ENCODE measurements around the gene ZDHHC7. TPM values are rescaled to one million over a fixed set of nuclear protein-coding genes. Genes with fewer than 3 reads are reported as not detected.

The ZDHHC7 gene
- total and polyA plus RNA-seq, 9 of the 15 experiments (the other 6 are each of a cell fraction or from before 2014, with no cell fraction given) = 1.7 to 49.7 (median 37.4) TPM

DNA sequence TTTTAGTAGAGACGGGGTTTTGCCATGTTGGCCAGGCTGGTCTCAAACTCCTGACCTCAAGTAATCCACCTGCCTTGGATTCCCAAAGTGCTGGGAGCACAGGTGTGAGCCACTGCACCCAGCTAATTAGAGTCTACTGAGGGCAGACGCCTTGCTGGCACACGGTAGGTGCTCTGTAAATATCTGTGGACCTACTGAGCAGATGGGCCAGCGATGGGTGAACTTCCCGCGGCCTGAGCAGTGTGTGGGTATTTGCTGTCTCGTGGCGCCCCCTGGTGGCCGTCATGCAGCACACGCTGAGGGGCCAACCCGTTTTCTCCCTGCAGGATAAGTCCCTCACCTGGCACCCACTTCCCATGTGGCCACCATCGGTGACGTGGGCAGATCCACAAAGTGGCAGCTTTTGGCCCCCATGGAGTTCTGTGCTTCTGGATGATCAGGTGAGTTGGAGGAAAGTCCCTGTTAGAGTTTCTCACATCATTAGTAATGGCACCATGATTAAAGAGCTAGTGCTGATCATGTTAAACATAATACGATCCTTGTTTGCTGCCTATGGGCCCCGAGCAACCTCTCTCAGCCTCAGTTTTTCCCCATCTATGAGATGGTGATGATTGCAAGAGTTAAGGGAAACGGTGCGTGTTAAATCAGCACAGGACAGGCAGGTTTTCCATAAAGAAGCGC, 40.7 kb downstream of the ZDHHC7 start (continued):
- 0 out of 4 replicates have a peak, but pooled peaks of 1 of the 2 experiments have one; percentile 10 for TF ChIP-seq NRF1 (conservative IDR thresholded peaks at IDR 0.05 in 1 of 2, IDR thresholded peaks at IDR 0.05 in 1 of 2)
- TF ChIP-seq KLF13 (tag; IDR thresholded peaks at IDR 0.05; ENCODE audit: borderline replicate concordance, low read depth) = no peak
- no peak for TF ChIP-seq ZNF282 (CRISPR knock-in tag; IDR thresholded peaks at IDR 0.05)
- TF ChIP-seq XRCC5 (IDR thresholded peaks at IDR 0.05; ENCODE audit: low read depth, low read length) = peak; percentile 79; the same call in 1 of the 2 replicates
- TF ChIP-seq ESRRA (IDR thresholded peaks at IDR 0.05; ENCODE audit: borderline replicate concordance, low read depth) = peak; percentile 52; the same call in 1 of the 2 replicates
- no peak for TF ChIP-seq MAFF (IDR thresholded peaks at IDR 0.05; ENCODE audit: low read length)
- TF ChIP-seq, protein P1, sequence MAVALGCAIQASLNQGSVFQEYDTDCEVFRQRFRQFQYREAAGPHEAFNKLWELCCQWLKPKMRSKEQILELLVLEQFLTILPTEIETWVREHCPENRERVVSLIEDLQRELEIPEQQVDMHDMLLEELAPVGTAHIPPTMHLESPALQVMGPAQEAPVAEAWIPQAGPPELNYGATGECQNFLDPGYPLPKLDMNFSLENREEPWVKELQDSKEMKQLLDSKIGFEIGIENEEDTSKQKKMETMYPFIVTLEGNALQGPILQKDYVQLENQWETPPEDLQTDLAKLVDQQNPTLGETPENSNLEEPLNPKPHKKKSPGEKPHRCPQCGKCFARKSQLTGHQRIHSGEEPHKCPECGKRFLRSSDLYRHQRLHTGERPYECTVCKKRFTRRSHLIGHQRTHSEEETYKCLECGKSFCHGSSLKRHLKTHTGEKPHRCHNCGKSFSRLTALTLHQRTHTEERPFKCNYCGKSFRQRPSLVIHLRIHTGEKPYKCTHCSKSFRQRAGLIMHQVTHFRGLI (CRISPR knock-in tag; IDR thresholded peaks at IDR 0.05) = no peak
- TF ChIP-seq ZKSCAN1 (IDR thresholded peaks at IDR 0.05; ENCODE audit: low read depth, low read length) = peak; percentile 99
- TF ChIP-seq SREBF2 (CRISPR knock-in tag; IDR thresholded peaks at IDR 0.05) = no peak
- TF ChIP-seq SMC3 (conservative IDR thresholded peaks at IDR 0.05; ENCODE audit: insufficient read depth, low read depth, low read length) = peak; percentile 100
- TF ChIP-seq TAF7 (tag; IDR thresholded peaks at IDR 0.05) = no peak
- TF ChIP-seq ZNF174 (CRISPR knock-in tag; IDR thresholded peaks at IDR 0.05) = no peak
- TF ChIP-seq, protein P2, sequence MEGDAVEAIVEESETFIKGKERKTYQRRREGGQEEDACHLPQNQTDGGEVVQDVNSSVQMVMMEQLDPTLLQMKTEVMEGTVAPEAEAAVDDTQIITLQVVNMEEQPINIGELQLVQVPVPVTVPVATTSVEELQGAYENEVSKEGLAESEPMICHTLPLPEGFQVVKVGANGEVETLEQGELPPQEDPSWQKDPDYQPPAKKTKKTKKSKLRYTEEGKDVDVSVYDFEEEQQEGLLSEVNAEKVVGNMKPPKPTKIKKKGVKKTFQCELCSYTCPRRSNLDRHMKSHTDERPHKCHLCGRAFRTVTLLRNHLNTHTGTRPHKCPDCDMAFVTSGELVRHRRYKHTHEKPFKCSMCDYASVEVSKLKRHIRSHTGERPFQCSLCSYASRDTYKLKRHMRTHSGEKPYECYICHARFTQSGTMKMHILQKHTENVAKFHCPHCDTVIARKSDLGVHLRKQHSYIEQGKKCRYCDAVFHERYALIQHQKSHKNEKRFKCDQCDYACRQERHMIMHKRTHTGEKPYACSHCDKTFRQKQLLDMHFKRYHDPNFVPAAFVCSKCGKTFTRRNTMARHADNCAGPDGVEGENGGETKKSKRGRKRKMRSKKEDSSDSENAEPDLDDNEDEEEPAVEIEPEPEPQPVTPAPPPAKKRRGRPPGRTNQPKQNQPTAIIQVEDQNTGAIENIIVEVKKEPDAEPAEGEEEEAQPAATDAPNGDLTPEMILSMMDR (IDR thresholded peaks at IDR 0.05 in 2 of 3, conservative IDR thresholded peaks at IDR 0.05 in 1 of 3; ENCODE audit: insufficient read depth in 2 of 3, low read depth in 1 of 3, low read length in 3 of 3) = peak; percentile 96 to 98 (median 97)
- 0 out of 2 replicates have a peak, but pooled peaks have one; percentile 31 for TF ChIP-seq MBD1 (CRISPR knock-in tag; IDR thresholded peaks at IDR 0.05)
- 0 out of 4 replicates have a peak, but pooled peaks of 1 of the 2 experiments have one; percentile 13 for TF ChIP-seq MLLT1 (IDR thresholded peaks at IDR 0.05)
- no peak for TF ChIP-seq NCOA6 (IDR thresholded peaks at IDR 0.05)

Data from K562 (cell line).